Gastrocnemius medialis (tissue), 4 donors: ENCODE results near the gene TACR1. TPM values are rescaled to one million over a fixed set of nuclear protein-coding genes. Genes with fewer than 3 reads are reported as not detected.

Experiments
- ATAC-seq, 2 donors: fragments of 150-250 bp; one replicate each; pipeline ENCODE4 v1.9.1; 2016
- DNase-seq, 2 donors: peaks; one replicate each; pipeline ENCODE4 v3.0.0-alpha.2; 2019
- H3K27ac ChIP-seq, 4 donors: fragments of 200-600 bp; sonication (generic); 1 replicate in 1 of 4; 2 replicates in 3 of 4; pipeline ENCODE4 v1.5.1; 2016 to 2018; ENCODE audit warnings: mild to moderate bottlenecking in 2 of 4, moderate library complexity in 1 of 4
- H3K27me3 ChIP-seq, 3 donors: fragments of 200-600 bp; sonication (generic) in 2 of 3; 1 replicate in 1 of 3; 2 replicates in 2 of 3; pipeline versions ENCODE4 v1.5.1 to v1.6.0; 2016 to 2019; ENCODE audit warnings: mild to moderate bottlenecking in 1 of 3, moderate library complexity in 1 of 3
- H3K36me3 ChIP-seq, 2 donors: fragments of 200-600 bp; sonication (generic) in 1 of 2; one replicate each; pipeline ENCODE4 v1.5.1; 2017 to 2018
- H3K4me1 ChIP-seq, 2 donors: fragments of 200-600 bp; sonication (generic) in 1 of 2; one replicate each; pipeline ENCODE4 v1.5.1; 2016 to 2017; ENCODE audit warnings: mild to moderate bottlenecking in 2 of 2
- H3K4me3 ChIP-seq, 4 donors: fragments of 200-600 bp; sonication (generic) in 3 of 4; 1 replicate in 1 of 4; 2 replicates in 3 of 4; pipeline ENCODE4 v1.5.1; 2016 to 2019; ENCODE audit warnings: mild to moderate bottlenecking in 2 of 4
- H3K9me3 ChIP-seq, 3 donors: fragments of 200-600 bp; sonication (generic) in 2 of 3; 1 replicate in 1 of 3; 2 replicates in 2 of 3; pipeline ENCODE4 v1.5.1; 2016 to 2019
- CTCF ChIP-seq, 5 experiments: fragments of 450-650 bp in 3 of 5; fragments of 200-600 bp in 2 of 5; sonication (generic) in 2 of 5; IDR thresholded peaks in 4 of 5; conservative IDR thresholded peaks in 1 of 5; 1 replicate in 4 of 5; 2 replicates in 1 of 5; pipeline ENCODE4 v1.5.1; 2016 to 2019; ENCODE audit warnings: antibody characterized with exemption in 5 of 5, mild to moderate bottlenecking in 3 of 5, moderate library complexity in 3 of 5
- POLR2A ChIP-seq, 2 donors: fragments of 450-650 bp; IDR thresholded peaks; one replicate each; pipeline ENCODE4 v1.6.1; 2017; ENCODE audit warnings: antibody characterized with exemption in 2 of 2, mild to moderate bottlenecking in 2 of 2, moderate library complexity in 2 of 2
- in situ Hi-C, 4 donors: fragments of 200-750 bp; cut with MboI; loops; one replicate each; pipeline versions ENCODE4 v1.15.0 to v1.8.0; 2017; ENCODE audit warnings: low sequenced_read_pairs in 4 of 4
- intact Hi-C: fragments of 100-400 bp; cut with DNase I; formaldehyde crosslinking; loops from one replicate; pipeline ENCODE4 v1.15.1; 2023; ENCODE audit warnings: low total_unique reads
- total RNA-seq, 4 donors: library from RNA; depleted of rRNA; stranded (reverse); fragments of >200 nt; gene quantifications; one replicate each; pipeline versions ENCODE4 v1.1.0 to v1.2.3, GENCODE V29; 2016

TACR1 gene
- total RNA-seq, 4 donors from 2014 or later, result 0.07 to 0.42 (median 0.19) TPM

GRCh38 chr2:75027886-75028285 lies 171.4 kb downstream of the TACR1 start:
- Histone ChIP-seq H3K36me3 (no peaks in the 10 kb centered on the region), H3K4me1 (no peaks in the 10 kb centered on the region), H3K4me3 (no peak overlapping the region), H3K27me3 (no peaks in the 10 kb centered on the region), H3K9me3 (no peaks in the 10 kb centered on the region), H3K27ac (no peak overlapping the region)
- in situ Hi-C loops, result no loop called here
- ATAC-seq (no peak), DNase-seq (no peak)
- intact Hi-C loops, result no loop called here
- no peak for TF ChIP-seq POLR2A (IDR thresholded peaks at IDR 0.05)
- TF ChIP-seq CTCF (IDR thresholded peaks at IDR 0.05 in 4 of 5, conservative IDR thresholded peaks at IDR 0.05 in 1 of 5), result no peak

DNA sequence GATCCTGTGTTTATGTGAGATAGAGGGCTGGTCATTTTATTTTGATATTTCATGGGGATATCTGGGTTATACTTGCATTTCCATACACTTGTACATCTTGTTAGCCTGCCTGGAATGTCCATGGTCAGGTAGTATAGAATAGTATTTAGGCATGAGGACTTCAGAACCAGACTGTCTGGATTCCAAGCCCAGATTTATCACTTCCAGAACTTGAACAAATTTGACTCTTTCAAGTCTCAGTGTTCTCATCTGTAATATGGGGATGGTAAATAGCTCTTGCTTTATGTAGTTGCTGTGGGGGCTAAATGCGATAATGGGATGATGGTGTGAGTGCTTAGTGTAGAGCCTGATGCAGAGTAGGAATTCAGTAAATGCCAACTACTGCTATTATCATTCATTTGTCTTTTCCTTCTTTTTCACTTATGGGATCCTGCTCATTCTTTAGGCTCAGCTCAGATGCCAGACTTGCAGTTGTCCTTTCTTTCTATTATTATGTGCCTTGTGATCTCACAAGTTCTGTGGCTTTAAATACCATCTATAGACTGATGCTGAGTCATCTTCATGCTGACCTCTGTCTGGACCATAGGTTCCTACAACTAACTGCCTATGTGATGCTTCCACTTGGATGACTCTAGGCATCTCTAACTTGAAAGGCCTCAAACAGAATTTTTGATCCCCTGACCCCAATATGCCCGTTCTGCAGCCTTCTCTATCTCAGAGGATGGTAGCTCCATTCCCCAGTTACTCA lies 173.5 kb downstream of the TACR1 start:
- intact Hi-C loops, result no loop called here
- no peak for DNase-seq
- no peak overlapping the region for H3K27ac ChIP-seq
- no peaks in the 10 kb centered on the region for H3K27me3 ChIP-seq
- no peaks in the 10 kb centered on the region for H3K9me3 ChIP-seq
- in situ Hi-C loops, result no loop called here
- H3K36me3 ChIP-seq, result no peaks in the 10 kb centered on the region
- TF ChIP-seq POLR2A (IDR thresholded peaks at IDR 0.05) (no peak), CTCF (IDR thresholded peaks at IDR 0.05 in 4 of 5, conservative IDR thresholded peaks at IDR 0.05 in 1 of 5) (no peak)
- H3K4me3 ChIP-seq, result no peak overlapping the region
- no peak for ATAC-seq
- H3K4me1 ChIP-seq, result no peaks in the 10 kb centered on the region

DNA sequence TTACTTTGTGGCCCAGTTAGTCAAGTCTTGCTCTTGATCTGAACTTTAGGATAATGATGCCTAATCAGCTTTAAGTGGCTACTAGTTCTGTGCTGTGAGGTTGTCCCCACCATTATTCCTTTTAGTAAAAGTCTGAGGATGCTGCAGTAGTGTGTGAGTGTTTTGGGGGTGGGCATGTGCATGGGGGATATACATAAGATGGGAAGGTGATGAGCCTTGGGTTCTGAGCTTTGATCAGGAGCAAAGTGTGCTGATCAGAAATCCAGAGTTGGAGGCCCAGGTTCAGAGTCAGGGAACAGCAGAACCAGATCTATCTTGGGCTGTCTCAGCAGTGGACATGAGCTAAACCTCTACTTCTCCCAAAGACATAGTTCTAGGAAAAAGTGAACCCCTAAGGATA lies 174.1 kb downstream of the TACR1 start:
- DNase-seq (no peak), ATAC-seq (no peak)
- in situ Hi-C loops (no loop called here), intact Hi-C loops (no loop called here)
- H3K27me3 ChIP-seq, result no peaks in the 10 kb centered on the region
- H3K36me3 ChIP-seq, result no peaks in the 10 kb centered on the region
- TF ChIP-seq POLR2A (IDR thresholded peaks at IDR 0.05) (no peak), CTCF (IDR thresholded peaks at IDR 0.05 in 4 of 5, conservative IDR thresholded peaks at IDR 0.05 in 1 of 5) (no peak)
- H3K9me3 ChIP-seq, result no peaks in the 10 kb centered on the region
- no peak overlapping the region for H3K27ac ChIP-seq
- H3K4me1 ChIP-seq, result no peaks in the 10 kb centered on the region
- H3K4me3 ChIP-seq, result no peak overlapping the region

- H3K27ac ChIP-seq, result no peak overlapping the region
- no peaks in the 10 kb centered on the region for H3K27me3 ChIP-seq
- intact Hi-C loops, result no loop called here
- no peak overlapping the region for H3K4me3 ChIP-seq
- no peaks in the 10 kb centered on the region for H3K4me1 ChIP-seq
- H3K36me3 ChIP-seq, result no peaks in the 10 kb centered on the region
- H3K9me3 ChIP-seq, result no peaks in the 10 kb centered on the region
- DNase-seq (no peak), ATAC-seq (no peak)
- in situ Hi-C loops, result no loop called here
- TF ChIP-seq POLR2A (IDR thresholded peaks at IDR 0.05) (no peak), CTCF (IDR thresholded peaks at IDR 0.05 in 4 of 5, conservative IDR thresholded peaks at IDR 0.05 in 1 of 5) (no peak)
Observed at GRCh38 chr2:75023666-75024455, 175.5 kb downstream of the TACR1 start.
